Activated T-helper 17 cell treated with anti-CD3 and anti-CD28 coated beads, Interleukin-2, amount 50 U/mL, for 72 hours (primary cell): ENCODE measurements around the gene NPTX1. TPM values are rescaled to one million over a fixed set of nuclear protein-coding genes. Genes with fewer than 3 reads are reported as not detected.
"Not testable (repeated sequence)": the region's sequence is repeated elsewhere in the genome, so short reads cannot be mapped to it uniquely, and the experiment has no call there.

Experiments used
- ATAC-seq: fragments of 150-1000 bp; cut with Tn5 transposase; replicated peaks from 2 replicates; pipeline ENCODE4 v1.10.0; 2021; ENCODE audit warnings: mild to moderate bottlenecking, moderate library complexity
- H3K27ac Mint-ChIP-seq: one replicate; pipeline ENCODE4 v1.8.0; 2022; ENCODE audit warnings: mixed read lengths
- H3K27me3 Mint-ChIP-seq: one replicate; pipeline ENCODE4 v1.8.0; 2022; ENCODE audit warnings: mixed read lengths
- H3K36me3 Mint-ChIP-seq: one replicate; pipeline ENCODE4 v1.8.0; 2022; ENCODE audit warnings: low read depth, mild to moderate bottlenecking, mixed read lengths
- H3K4me1 Mint-ChIP-seq: one replicate; pipeline ENCODE4 v1.8.0; 2022; ENCODE audit warnings: mixed read lengths
- H3K4me3 Mint-ChIP-seq: one replicate; pipeline ENCODE4 v1.8.0; 2022; ENCODE audit warnings: mild to moderate bottlenecking, mixed read lengths
- H3K9me3 Mint-ChIP-seq: one replicate; pipeline ENCODE4 v1.8.0; 2022; ENCODE audit warnings: mixed read lengths
- total RNA-seq, 2 donors: library from RNA; stranded (reverse); gene quantifications; one replicate each; pipeline ENCODE4 v1.2.3, GENCODE V29; 2022

NPTX1 gene
- total RNA-seq, 2 donors from 2014 or later = 1.5 to 10.2 TPM

GRCh38 chr17:80510772-80511171 is 34.4 kb upstream of the NPTX1 start:
- H3K27ac Mint-ChIP-seq = no peak overlapping the region
- no peak for ATAC-seq
- no peaks in the 10 kb centered on the region for H3K4me1 Mint-ChIP-seq
- no peaks in the 10 kb centered on the region for H3K9me3 Mint-ChIP-seq
- peaks cover 3% of the 10 kb centered on the region for H3K27me3 Mint-ChIP-seq
- no peak overlapping the region for H3K4me3 Mint-ChIP-seq
- H3K36me3 Mint-ChIP-seq = no peaks in the 10 kb centered on the region

- H3K27me3 Mint-ChIP-seq = peaks cover 4% of the 10 kb centered on the region
- no peak overlapping the region for H3K4me3 Mint-ChIP-seq
- ATAC-seq = no peak
- no peaks in the 10 kb centered on the region for H3K9me3 Mint-ChIP-seq
- H3K4me1 Mint-ChIP-seq = no peaks in the 10 kb centered on the region
- H3K27ac Mint-ChIP-seq = no peak overlapping the region
- no peaks in the 10 kb centered on the region for H3K36me3 Mint-ChIP-seq
Measured at GRCh38 chr17:80510132-80510531, 33.7 kb upstream of the NPTX1 start.

- no peak for ATAC-seq
- Mint-ChIP-seq H3K4me3 (no peak overlapping the region), H3K36me3 (no peaks in the 10 kb centered on the region), H3K27ac (no peak overlapping the region), H3K4me1 (no peaks in the 10 kb centered on the region), H3K9me3 (no peaks in the 10 kb centered on the region), H3K27me3 (peaks cover 9% of the 10 kb centered on the region)
Measured at GRCh38 chr17:80509311-80509710, 32.9 kb upstream of the NPTX1 start.

- H3K36me3 Mint-ChIP-seq = no peaks in the 10 kb centered on the region
- H3K27me3 Mint-ChIP-seq = peaks cover 18% of the 10 kb centered on the region
- H3K4me3 Mint-ChIP-seq = no peak overlapping the region
- no peaks in the 10 kb centered on the region for H3K9me3 Mint-ChIP-seq
- H3K27ac Mint-ChIP-seq = no peak overlapping the region
- H3K4me1 Mint-ChIP-seq = no peaks in the 10 kb centered on the region
- ATAC-seq = no peak
Measured at GRCh38 chr17:80507965-80508364, 31.6 kb upstream of the NPTX1 start.

GRCh38 chr17:80507177-80507576 is 30.8 kb upstream of the NPTX1 start:
- ATAC-seq, H3K4me1 Mint-ChIP-seq, H3K9me3 Mint-ChIP-seq, H3K36me3 Mint-ChIP-seq, H3K4me3 Mint-ChIP-seq, H3K27ac Mint-ChIP-seq: not testable (repeated sequence)
- H3K27me3 Mint-ChIP-seq = peaks cover 22% of the 10 kb centered on the region

- H3K27ac Mint-ChIP-seq = no peak overlapping the region
Measured at GRCh38 chr17:80504686-80505413, 28.4 kb upstream of the NPTX1 start.

GRCh38 chr17:80503921-80504320 is 27.5 kb upstream of the NPTX1 start:
- Mint-ChIP-seq H3K36me3 (no peaks in the 10 kb centered on the region), H3K4me3 (no peak overlapping the region), H3K4me1 (no peaks in the 10 kb centered on the region), H3K27me3 (peaks cover 29% of the 10 kb centered on the region), H3K9me3 (no peaks in the 10 kb centered on the region), H3K27ac (no peak overlapping the region)
- no peak for ATAC-seq

More at GRCh38 chr17:80504686-80505413, 28.4 kb upstream of the NPTX1 start:
- Mint-ChIP-seq H3K4me1 (no peaks in the 10 kb centered on the region), H3K4me3 (no peak overlapping the region), H3K36me3 (no peaks in the 10 kb centered on the region), H3K27me3 (peaks cover 24% of the 10 kb centered on the region), H3K9me3 (no peaks in the 10 kb centered on the region)
- ATAC-seq = no peak

GRCh38 chr17:80503031-80503430 is 26.6 kb upstream of the NPTX1 start:
- ATAC-seq = no peak
- Mint-ChIP-seq H3K36me3 (no peaks in the 10 kb centered on the region), H3K27me3 (peaks cover 30% of the 10 kb centered on the region), H3K4me3 (no peak overlapping the region), H3K4me1 (peaks cover 1% of the 10 kb centered on the region), H3K27ac (no peak overlapping the region), H3K9me3 (no peaks in the 10 kb centered on the region)

GRCh38 chr17:80502578-80502877 is 26.1 kb upstream of the NPTX1 start:
- ATAC-seq = no peak
- H3K4me3 Mint-ChIP-seq = no peak overlapping the region
- no peaks in the 10 kb centered on the region for H3K36me3 Mint-ChIP-seq
- no peaks in the 10 kb centered on the region for H3K9me3 Mint-ChIP-seq
- no peak overlapping the region for H3K27ac Mint-ChIP-seq
- H3K4me1 Mint-ChIP-seq = peaks cover 6% of the 10 kb centered on the region
- H3K27me3 Mint-ChIP-seq = peaks cover 34% of the 10 kb centered on the region

- H3K9me3 Mint-ChIP-seq = no peaks in the 10 kb centered on the region
- no peak overlapping the region for H3K27ac Mint-ChIP-seq
- no peak overlapping the region for H3K4me3 Mint-ChIP-seq
- H3K27me3 Mint-ChIP-seq = peaks cover 37% of the 10 kb centered on the region
- peaks cover 10% of the 10 kb centered on the region for H3K4me1 Mint-ChIP-seq
- no peaks in the 10 kb centered on the region for H3K36me3 Mint-ChIP-seq
- no peak for ATAC-seq
Measured at GRCh38 chr17:80501741-80502577, 25.6 kb upstream of the NPTX1 start.

- H3K36me3 Mint-ChIP-seq = no peaks in the 10 kb centered on the region
- peaks cover 37% of the 10 kb centered on the region for H3K27me3 Mint-ChIP-seq
- H3K27ac Mint-ChIP-seq = no peak overlapping the region
- no peak for ATAC-seq
- no peaks in the 10 kb centered on the region for H3K9me3 Mint-ChIP-seq
- H3K4me1 Mint-ChIP-seq = peaks cover 10% of the 10 kb centered on the region
- H3K4me3 Mint-ChIP-seq = no peak overlapping the region
Measured at GRCh38 chr17:80499961-80500665, 23.7 kb upstream of the NPTX1 start.

- ATAC-seq = no peak
- no peaks in the 10 kb centered on the region for H3K36me3 Mint-ChIP-seq
- H3K27me3 Mint-ChIP-seq = peaks cover 35% of the 10 kb centered on the region
- no peak overlapping the region for H3K4me3 Mint-ChIP-seq
- peaks cover 10% of the 10 kb centered on the region for H3K4me1 Mint-ChIP-seq
- no peak overlapping the region for H3K27ac Mint-ChIP-seq
- no peaks in the 10 kb centered on the region for H3K9me3 Mint-ChIP-seq
Measured at GRCh38 chr17:80499560-80499959, 23.2 kb upstream of the NPTX1 start.

GRCh38 chr17:80498920-80499410 is 22.6 kb upstream of the NPTX1 start:
- no peak for ATAC-seq
- peaks cover 10% of the 10 kb centered on the region for H3K4me1 Mint-ChIP-seq
- H3K4me3 Mint-ChIP-seq = no peak overlapping the region
- no peaks in the 10 kb centered on the region for H3K9me3 Mint-ChIP-seq
- no peak overlapping the region for H3K27ac Mint-ChIP-seq
- no peaks in the 10 kb centered on the region for H3K36me3 Mint-ChIP-seq
- peaks cover 33% of the 10 kb centered on the region for H3K27me3 Mint-ChIP-seq

- no peaks in the 10 kb centered on the region for H3K36me3 Mint-ChIP-seq
- H3K9me3 Mint-ChIP-seq = no peaks in the 10 kb centered on the region
- peaks cover 27% of the 10 kb centered on the region for H3K27me3 Mint-ChIP-seq
- H3K4me3 Mint-ChIP-seq = no peak overlapping the region
- H3K27ac Mint-ChIP-seq = no peak overlapping the region
- ATAC-seq = no peak
- H3K4me1 Mint-ChIP-seq = peaks cover 10% of the 10 kb centered on the region
Measured at GRCh38 chr17:80498242-80498919, 22.0 kb upstream of the NPTX1 start.
